ENCODE measurements around the gene BCL2.

BCL2 gene

GRCh38 chr18:63309422-63309821 lies 10.1 kb downstream of the BCL2 start:
- DNase-seq, result peak in 2 of 5 donors; percentile 21 to 29

DNA sequence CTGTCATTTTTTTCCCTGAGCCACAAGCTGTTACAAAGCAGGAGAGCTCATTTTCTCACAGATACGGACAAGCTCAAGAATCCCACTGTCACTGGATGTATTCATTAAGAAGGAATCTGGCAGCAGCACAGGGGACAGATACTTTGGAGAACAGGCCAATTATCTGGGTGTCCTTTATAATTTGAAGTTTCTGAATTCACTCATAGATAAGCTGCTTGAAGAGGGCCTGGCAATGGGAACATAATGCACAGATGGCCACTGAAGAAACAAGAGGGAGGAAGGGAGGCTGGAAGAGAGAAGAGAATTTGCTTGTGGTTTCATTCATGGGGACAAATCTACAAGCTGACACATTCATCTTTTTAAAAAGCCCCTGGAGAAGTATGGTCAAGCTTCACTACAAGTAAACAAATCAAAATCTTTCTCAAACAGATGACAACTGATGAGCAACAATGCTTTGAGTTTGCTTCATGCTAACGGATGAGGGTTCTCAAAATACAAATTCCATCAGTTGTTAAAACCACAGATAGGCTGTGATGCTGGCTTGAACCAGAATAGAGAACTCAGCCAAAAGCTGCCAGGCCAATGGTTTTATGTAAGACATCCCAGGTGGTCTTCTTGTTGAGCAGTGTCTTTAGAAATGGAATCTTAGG lies 11.9 kb downstream of the BCL2 start:
- no peak for DNase-seq

- no peak for DNase-seq
Measured at GRCh38 chr18:63306819-63307550, 12.6 kb downstream of the BCL2 start.

- DNase-seq, result no peak
Measured at GRCh38 chr18:63306249-63306648, 13.3 kb downstream of the BCL2 start.

DNA sequence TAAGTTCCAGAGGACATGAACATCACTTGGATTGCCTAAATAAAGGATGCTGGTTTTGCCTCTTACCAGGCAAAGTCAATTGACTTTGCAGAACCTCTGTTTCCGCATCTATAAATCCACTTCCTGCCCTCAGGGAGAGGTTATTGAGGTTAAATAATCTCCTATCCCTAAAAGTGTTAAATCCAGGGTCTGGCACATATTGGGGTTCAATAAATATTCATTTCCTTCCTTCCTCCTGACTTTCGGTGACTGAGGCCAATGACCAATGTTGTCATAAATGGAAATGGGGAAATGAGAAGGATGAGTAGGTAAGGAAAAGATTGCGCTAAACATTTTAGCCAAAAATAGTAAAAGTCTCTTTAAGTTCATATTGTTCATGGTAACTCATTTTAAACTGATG lies 16.0 kb downstream of the BCL2 start:
- no peak for DNase-seq

DNA sequence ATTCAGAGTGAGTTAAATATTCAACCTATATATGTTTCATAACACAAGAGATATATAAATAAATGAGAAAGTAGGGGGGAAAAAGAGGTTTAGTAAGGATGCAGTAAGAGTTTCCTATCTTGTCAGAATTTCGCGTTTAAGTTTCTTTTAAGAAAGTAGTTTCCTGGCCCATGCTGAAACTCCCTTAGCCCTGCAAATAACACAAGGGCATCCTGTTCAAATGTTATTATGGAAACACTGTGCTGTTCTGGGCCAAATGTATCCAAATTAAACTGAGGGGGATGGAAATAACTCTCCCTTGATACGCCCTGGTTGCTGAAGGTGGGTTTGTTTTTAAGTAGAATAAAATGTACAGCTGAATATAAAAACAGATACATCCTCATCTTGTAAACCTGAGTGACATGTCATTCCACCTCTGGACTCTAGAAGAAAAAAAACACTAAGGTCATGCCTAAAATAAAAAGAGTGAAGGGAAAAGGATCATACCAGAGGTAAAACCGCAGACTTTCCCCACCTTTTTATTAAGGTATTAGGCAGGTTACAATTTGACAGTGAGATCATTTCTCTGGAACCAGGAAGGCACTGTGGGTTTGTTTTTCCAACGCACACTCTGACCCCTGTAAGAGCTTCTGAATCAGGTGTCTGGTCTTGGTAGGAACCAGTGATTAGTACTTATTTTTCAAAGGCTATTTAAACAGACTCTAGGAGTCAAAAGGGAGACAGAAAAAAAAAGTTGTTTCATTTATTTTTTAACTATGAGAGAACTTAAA lies 16.7 kb downstream of the BCL2 start:
- DNase-seq, result no peak

- DNase-seq, result no peak
Measured at GRCh38 chr18:63302220-63302619, 17.3 kb downstream of the BCL2 start.

DNA sequence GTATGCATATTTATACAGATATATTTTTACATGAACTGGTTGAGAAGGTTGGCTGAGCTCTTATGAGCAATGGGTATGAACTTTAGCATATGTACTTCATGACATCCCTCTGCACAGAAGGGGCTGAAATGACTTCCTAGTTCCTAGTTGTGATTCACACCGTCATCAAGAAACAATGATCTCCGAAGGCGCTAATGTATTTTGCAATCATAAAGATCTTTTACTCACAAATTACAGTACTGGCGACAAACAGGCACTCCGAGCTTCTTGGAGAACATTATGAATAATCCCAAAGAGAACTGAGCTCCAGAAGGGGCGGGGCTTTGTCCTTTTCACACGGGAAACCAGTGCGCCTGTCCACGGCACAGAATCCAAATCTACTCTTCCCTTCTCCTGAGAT lies 18.1 kb downstream of the BCL2 start:
- DNase-seq, result peak in 1 of 5 donors; percentile 36

DNA sequence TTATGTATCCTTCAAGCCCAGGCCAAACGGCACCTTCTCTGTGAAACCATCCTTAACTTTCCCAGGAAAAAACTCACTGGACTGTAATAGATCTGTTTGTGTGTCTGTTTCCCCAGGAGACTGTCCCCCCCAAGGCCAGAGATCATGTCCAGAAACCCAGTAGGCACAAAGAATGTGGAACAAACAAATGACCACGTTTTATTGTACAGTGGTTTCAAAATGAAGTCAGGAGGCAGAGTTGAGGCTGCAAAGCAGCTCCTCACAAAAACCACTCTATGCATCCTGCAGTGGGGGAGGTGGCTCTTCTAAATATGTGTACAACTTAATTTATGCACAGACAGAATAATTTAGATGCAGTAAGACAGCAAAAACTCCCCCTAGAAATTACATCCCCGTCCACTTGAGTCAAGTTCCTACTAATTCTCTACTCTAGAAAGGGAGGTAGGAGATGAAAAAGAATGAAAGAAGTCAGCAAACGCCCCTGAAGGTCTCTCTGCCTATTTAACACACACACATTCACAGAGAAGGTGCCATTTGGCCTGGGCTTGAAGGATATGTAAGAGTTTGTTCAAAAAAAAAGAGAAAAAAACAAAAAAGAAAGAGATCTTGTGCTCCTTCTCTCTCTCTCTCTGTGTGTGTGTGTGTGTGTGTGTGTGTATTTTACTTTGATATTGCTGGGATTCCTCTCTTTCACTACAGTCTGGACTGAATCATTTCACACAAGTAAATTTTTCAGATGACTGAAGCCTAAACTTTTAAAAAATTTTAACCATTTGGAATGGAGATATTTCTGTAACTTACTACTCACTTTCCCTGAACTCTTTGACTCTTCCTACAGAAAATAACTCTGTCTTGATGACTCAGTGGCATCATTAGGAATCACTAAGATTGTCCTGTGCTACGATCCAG lies 19.5 kb downstream of the BCL2 start:
- peak in 1 of 5 donors; percentile 77 for DNase-seq

DNA sequence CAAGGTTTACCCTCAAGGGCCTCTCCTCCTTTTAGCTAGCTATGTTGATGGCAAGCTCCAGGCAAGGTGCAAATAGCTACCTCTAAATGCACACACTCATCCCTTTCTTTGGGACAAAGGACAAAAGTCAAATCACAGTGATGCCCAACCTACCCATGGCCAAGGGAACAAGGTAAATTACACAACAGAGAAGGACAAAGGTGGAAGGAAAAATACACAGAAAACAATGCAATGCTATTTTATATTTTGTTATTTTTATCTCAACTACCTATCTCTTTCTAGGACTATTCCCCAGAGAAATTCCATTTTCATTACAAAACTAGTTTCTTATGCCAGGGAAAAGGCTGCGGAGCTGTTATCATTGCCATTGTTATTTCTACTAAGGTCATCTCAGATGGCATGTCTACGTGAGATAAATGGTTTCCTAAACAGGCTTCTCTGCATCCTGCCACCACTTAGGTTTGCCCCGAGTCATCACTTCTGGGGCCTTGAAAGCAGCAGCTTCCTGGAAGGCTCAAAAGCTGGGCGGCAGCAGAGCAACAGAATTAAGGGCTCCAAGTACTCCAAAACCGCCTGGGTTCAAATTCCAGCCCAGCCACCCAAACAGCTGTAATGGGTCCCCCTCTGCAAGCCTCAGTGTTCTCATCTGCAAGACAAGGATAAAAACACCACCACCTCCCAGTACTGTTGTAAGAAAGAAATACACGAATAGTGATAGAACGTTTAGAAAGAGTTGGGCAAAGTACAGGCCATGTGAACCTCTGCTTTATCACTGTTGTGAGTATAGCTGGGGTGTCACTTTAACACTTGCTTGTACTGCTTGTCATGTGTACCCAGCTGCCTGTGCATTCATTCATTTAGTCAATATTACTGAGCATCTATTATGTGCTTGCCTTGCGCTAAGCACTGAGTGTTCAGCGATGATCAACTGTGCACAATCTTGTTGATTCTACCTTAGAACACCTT lies 20.9 kb downstream of the BCL2 start:
- peak in 2 of 5 donors; percentile 10 to 74 for DNase-seq

GRCh38 chr18:63297687-63298399 lies 21.7 kb downstream of the BCL2 start:
- DNase-seq, result no peak

- no peak for DNase-seq
Measured at GRCh38 chr18:63293935-63294334, 25.6 kb downstream of the BCL2 start.

DNA sequence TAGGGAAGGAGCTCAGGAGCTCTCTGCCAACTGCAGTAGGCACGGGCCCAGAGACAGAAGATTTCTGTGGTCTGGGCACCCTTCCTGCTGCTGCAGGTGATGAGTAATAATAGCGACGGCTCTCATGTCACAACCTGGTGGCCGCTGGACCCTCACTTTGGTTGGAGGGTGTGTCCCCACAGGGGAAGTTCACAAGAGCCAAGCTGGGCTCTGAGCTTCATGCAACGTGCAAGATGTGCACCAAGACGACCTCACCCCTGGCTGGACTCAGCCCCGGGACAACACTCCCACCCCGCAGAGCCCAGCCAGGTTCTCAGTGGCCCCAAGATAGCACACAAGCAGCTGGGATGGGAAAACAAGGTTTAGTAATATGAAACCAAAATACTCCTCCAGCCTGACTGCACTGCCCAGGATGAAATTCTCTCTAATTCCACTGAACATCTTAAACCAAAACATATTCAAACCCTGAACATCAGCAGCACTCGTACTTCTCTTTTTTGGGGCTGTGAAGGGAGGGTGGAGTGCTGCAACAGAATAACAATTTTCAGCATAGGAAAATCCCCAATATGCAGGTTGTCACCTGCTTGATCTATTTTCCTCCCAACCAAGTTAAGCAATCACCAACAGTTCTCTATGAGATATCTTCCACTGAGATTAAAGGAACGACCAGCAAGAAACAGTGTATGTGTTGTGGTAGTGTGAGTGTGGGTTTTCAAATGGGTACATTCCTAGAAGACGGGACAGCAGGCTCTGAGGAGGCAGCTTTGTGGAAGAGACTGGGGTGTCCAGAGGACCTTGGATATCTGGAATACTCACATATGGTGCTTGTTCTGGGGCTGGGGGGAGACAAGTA lies 26.5 kb downstream of the BCL2 start:
- peak in 1 of 5 donors; percentile 63 for DNase-seq

GRCh38 chr18:63291278-63291677 lies 28.3 kb downstream of the BCL2 start:
- no peak for DNase-seq

- peak in 3 of 5 donors; percentile 14 to 63 (median 24) for DNase-seq
Measured at GRCh38 chr18:63290821-63291200, 28.8 kb downstream of the BCL2 start.

GRCh38 chr18:63290166-63290820 lies 29.3 kb downstream of the BCL2 start:
- DNase-seq, result no peak

- DNase-seq, result no peak
Measured at GRCh38 chr18:63288311-63288710, 31.3 kb downstream of the BCL2 start.

DNA sequence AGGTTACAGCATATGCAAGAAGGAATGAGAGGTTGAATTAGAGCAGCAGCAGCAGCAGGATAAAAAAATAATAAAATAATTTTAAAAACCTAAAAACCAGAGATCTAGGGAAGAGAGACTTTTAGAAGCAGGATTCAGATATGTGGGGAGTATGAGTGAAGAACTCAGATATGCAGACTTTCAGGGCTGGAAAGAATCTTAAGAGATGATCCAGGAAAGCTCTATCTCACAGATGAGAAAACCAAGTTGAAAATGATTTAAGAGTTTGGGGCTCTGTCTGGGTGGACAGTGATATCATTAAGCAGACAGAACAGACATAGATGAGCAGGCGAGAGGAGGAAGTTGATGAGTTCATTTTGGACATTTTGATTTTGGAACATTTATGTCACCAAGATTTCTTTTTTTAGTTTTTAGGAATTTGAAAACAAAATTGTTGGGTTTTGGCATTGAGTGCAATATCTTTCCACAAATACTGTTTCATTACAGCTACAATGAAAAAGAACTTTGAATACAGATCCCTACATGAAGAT lies 31.8 kb downstream of the BCL2 start:
- no peak for DNase-seq

GRCh38 chr18:63286926-63287325 lies 32.6 kb downstream of the BCL2 start:
- DNase-seq, result no peak
